A549 (cell line): ENCODE data around the gene ADSL.

Experiments used
- CEBPB ChIP-seq, 2 experiments: fragments of >200 bp in 1 of 2; sonication (Bioruptor Twin) in 1 of 2; formaldehyde crosslinking in 1 of 2; IDR thresholded peaks; 2 replicates each; pipeline ENCODE4 v1.6.1; 2012 to 2016
- CTCF ChIP-seq: fragments of >200 bp; sonication (Bioruptor Twin); formaldehyde crosslinking; IDR thresholded peaks from 3 replicates; pipeline ENCODE4 v1.5.1; 2016
- ELK1 ChIP-seq: fragments of 150-350 bp; IDR thresholded peaks from 2 replicates; pipeline ENCODE4 v1.6.1; 2014; ENCODE audit warnings: low read depth, mild to moderate bottlenecking, low read length
- JUN ChIP-seq, 2 experiments: fragments of >200 bp; sonication (Bioruptor Twin); formaldehyde crosslinking; IDR thresholded peaks; 2 replicates in 1 of 2; 3 replicates in 1 of 2; pipeline ENCODE4 v1.6.1; 2016 to 2017
- MAX ChIP-seq: IDR thresholded peaks from 2 replicates; pipeline ENCODE4 v1.6.1; 2012
- POLR2A ChIP-seq: IDR thresholded peaks from 2 replicates; pipeline ENCODE4 v1.6.1; 2012; ENCODE audit warnings: mild to moderate bottlenecking, low read length
- RFX5 ChIP-seq: fragments of 450-650 bp; IDR thresholded peaks from 2 replicates; pipeline ENCODE4 v1.7.1; 2014; ENCODE audit warnings: antibody characterized with exemption, mild to moderate bottlenecking, moderate library complexity

GRCh38 chr22:40310081-40310767, 36.1 kb upstream of the ADSL start:
- TF ChIP-seq CTCF = no peak
- no peak for TF ChIP-seq MAX
- no peak for TF ChIP-seq RFX5
- no peak for TF ChIP-seq POLR2A
- no peak for TF ChIP-seq JUN (IDR thresholded peaks at IDR 0.05)
- TF ChIP-seq ELK1 = no peak
- no peak for TF ChIP-seq CEBPB (IDR thresholded peaks at IDR 0.05)
